ENCODE results near the gene FOXP1.

FOXP1 gene

GRCh38 chr3:71232175-71232679 is 351.3 kb downstream of the FOXP1 start:
- no peak for DNase-seq

- DNase-seq: no peak
Observed at GRCh38 chr3:71231680-71232079, 351.8 kb downstream of the FOXP1 start.

- DNase-seq: no peak
Observed at GRCh38 chr3:71229905-71230657, 353.4 kb downstream of the FOXP1 start.

GRCh38 chr3:71228156-71228866 is 355.2 kb downstream of the FOXP1 start:
- DNase-seq: no peak

GRCh38 chr3:71227270-71227661 is 356.3 kb downstream of the FOXP1 start:
- DNase-seq: no peak

- peak in 7 of 14 donors; percentile 22 to 43 (median 26) for DNase-seq
Observed at GRCh38 chr3:71226565-71227269, 356.8 kb downstream of the FOXP1 start.

GRCh38 chr3:71225951-71226564 is 357.5 kb downstream of the FOXP1 start:
- peak in 2 of 14 donors; percentile 5 to 45 for DNase-seq

- DNase-seq: no peak
Observed at GRCh38 chr3:71225002-71225684, 358.4 kb downstream of the FOXP1 start.

GRCh38 chr3:71219744-71220638 is 363.5 kb downstream of the FOXP1 start:
- no peak for DNase-seq

GRCh38 chr3:71218508-71218907 is 365.0 kb downstream of the FOXP1 start:
- no peak for DNase-seq

GRCh38 chr3:71217640-71218222 is 365.8 kb downstream of the FOXP1 start:
- no peak for DNase-seq

GRCh38 chr3:71215351-71215750 is 368.2 kb downstream of the FOXP1 start:
- DNase-seq: no peak

GRCh38 chr3:71214797-71215196 is 368.7 kb downstream of the FOXP1 start:
- DNase-seq: no peak

- no peak for DNase-seq
Observed at GRCh38 chr3:71214016-71214415, 369.5 kb downstream of the FOXP1 start.

GRCh38 chr3:71211083-71211482 is 372.4 kb downstream of the FOXP1 start:
- no peak for DNase-seq

GRCh38 chr3:71210257-71211007 is 373.1 kb downstream of the FOXP1 start:
- DNase-seq: peak in 2 of 14 donors; percentile 2 to 20

GRCh38 chr3:71208211-71209095 is 375.1 kb downstream of the FOXP1 start:
- no peak for DNase-seq

- no peak for DNase-seq
Observed at GRCh38 chr3:71207632-71208031, 375.9 kb downstream of the FOXP1 start.
